H54 (cell line): ENCODE data around the gene EHD3.
"Not testable (repeated sequence)": the region's sequence is repeated elsewhere in the genome, so short reads cannot be mapped to it uniquely, and the experiment has no call there.

ENCODE experiments used
- DNase-seq: peaks from one replicate; pipeline ENCODE4 v3.0.0; 2011; ENCODE audit warnings: low spot score, mixed read lengths; ENCODE audit not compliant: insufficient read length
- FAIRE-seq: peaks from 3 replicates; lab custom pipeline; 2011; peaks lifted over from hg19 to GRCh38; lab: Jason Lieb, UNC
- POLR2A ChIP-seq: IDR thresholded peaks from 2 replicates; pipeline ENCODE4 v1.6.1; 2011; ENCODE audit warnings: low read depth, mild to moderate bottlenecking, low read length

The EHD3 gene

GRCh38 chr2:31265234-31265633 is 31.3 kb downstream of the EHD3 start:
- FAIRE-seq (no peak), DNase-seq (no peak)
- no peak for TF ChIP-seq POLR2A

- no peak for TF ChIP-seq POLR2A
- DNase-seq (no peak), FAIRE-seq (no peak)
Observed at GRCh38 chr2:31266804-31267203, 32.9 kb downstream of the EHD3 start.

- no peak for TF ChIP-seq POLR2A
- FAIRE-seq (no peak), DNase-seq (no peak)
Observed at GRCh38 chr2:31267437-31268120, 33.6 kb downstream of the EHD3 start.

- DNase-seq (no peak), FAIRE-seq (no peak)
- no peak for TF ChIP-seq POLR2A
Observed at GRCh38 chr2:31268344-31268743, 34.4 kb downstream of the EHD3 start.

- FAIRE-seq: no peak
- TF ChIP-seq POLR2A: no peak
- no peak for DNase-seq
Observed at GRCh38 chr2:31269087-31269486, 35.1 kb downstream of the EHD3 start.

DNA sequence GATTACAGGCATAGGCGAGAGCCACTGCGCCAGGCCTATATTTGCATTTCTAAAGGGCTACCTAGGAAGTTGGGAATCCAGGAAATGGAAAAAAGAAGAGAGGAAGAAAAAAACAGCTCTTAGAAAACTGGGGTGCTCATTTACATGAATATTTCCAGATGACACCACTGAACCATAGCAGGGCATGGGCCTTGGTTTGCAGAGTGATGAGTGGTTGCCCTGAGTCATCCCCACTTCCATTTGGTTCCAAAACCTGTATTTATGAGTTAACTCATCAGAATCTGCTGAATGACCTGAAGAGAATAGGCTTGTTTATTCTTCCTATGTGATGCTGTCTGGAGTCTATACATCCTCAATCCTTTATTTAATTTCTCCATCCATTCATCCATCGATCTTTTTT is 36.2 kb downstream of the EHD3 start:
- no peak for FAIRE-seq
- DNase-seq: no peak
- no peak for TF ChIP-seq POLR2A

DNA sequence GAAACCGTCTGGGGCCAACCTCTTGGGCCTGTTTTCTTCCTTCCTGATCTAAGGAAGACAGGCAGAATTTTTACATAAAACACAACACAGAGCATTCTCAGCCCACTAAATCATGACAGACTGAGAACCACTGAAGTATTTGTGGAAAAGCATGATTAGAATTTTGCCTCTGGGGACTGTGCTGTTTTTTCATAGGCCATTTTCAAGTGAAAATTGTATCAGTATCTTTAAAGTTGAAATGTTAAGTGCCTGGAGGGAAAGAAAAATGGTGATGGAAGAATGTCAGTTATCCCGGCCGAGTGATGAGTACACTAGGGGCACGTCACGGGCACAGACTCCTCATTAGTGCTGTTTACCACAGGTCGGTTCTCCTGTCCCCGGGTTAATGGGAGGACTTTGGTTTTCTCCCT is 36.9 kb downstream of the EHD3 start:
- no peak for FAIRE-seq
- no peak for DNase-seq
- no peak for TF ChIP-seq POLR2A

GRCh38 chr2:31271851-31272267 is 37.9 kb downstream of the EHD3 start:
- DNase-seq (no peak), FAIRE-seq (no peak)
- no peak for TF ChIP-seq POLR2A

DNA sequence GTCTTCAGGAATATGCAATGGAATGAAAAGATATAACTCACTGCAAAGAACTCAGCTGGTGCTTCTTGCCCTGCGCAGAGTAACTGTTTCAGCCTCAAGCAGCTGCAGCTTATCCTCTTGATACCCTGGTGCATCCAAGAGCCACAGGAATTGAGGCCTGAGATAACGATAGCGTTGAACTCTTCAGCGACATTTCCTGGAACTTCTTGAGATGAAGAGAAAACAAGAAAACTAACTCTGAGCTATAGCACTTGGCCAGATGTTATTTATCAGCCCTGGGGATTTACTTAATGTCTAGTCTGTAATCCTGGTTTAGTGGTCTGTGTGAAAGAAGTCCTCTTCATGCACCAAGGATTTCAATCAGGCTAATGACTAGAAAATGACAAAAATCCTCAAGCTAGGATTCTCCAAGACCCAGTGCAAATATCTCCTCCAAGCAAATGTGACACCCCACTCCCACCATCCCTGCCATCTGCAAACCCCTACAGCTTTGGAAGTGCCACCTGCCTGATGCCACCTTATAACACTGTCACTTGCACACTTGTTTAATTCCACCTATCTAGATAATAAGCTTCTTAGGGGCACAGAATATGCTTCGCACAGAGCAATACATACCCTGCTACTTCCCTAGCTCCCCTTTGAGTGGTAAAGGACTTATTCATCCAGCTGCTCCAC is 40.6 kb downstream of the EHD3 start:
- DNase-seq: no peak
- FAIRE-seq: no peak
- no peak for TF ChIP-seq POLR2A

DNA sequence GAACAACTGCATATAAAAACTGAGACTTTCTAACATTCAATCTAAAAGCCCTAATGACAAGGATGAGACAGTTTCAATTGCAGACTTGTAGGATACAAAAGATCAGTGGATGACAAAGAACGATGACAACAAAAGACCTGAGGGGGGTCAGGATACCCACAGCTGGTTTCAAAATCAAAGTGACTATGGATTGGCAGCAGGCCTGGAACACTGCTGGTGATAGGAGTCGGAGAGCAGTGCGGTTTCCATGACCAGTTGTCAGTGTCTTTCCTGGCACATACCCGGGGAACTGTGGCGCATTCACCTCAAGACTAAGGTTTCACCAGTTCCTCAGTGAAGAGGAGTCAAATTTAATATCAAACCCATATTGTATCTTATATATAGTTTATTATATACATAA is 42.0 kb downstream of the EHD3 start:
- no peak for DNase-seq
- no peak for FAIRE-seq
- TF ChIP-seq POLR2A: no peak

GRCh38 chr2:31277621-31278020 is 43.7 kb downstream of the EHD3 start:
- no peak for TF ChIP-seq POLR2A
- no peak for DNase-seq
- no peak for FAIRE-seq

GRCh38 chr2:31282634-31283033 is 48.7 kb downstream of the EHD3 start:
- FAIRE-seq (no peak), DNase-seq (no peak)
- no peak for TF ChIP-seq POLR2A

DNA sequence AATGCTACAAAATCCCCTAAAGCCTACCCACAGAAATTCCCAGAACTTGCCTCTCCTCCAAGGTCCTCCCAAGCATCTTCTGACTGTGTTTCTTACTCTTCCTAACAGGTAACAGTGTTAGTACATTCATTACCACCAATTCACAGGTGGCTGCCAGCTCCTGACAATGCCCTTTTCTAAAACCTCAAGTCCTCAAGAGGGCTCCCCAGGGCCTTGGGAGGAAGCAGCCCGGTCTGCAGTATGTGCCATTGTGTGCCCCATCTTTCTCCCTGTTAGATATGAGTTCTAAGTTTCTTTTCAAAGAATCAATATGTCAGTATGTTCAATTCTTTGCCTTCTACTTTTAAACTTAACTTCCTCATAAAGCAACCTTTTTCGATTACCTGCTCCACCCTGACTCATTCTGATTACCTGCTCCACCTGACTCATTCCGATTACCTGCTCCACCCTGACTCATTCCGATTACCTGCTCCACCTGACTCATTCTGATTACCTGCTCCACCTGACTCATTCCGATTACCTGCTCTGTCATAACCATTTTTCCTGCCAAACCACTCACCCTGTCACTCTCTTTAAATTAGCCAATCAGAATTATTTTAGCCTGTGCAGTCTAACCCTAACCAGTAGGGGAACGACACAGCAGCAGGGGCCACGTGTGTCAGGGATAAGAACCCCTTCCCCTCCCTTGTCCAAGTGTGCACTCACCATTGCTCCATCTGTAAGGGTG is 49.4 kb downstream of the EHD3 start:
- not testable (repeated sequence) for FAIRE-seq, DNase-seq

- FAIRE-seq (no peak), DNase-seq (no peak)
- no peak for TF ChIP-seq POLR2A
Observed at GRCh38 chr2:31284107-31284506, 50.2 kb downstream of the EHD3 start.
